ENCODE results near the gene SMPX. TPM values are rescaled to one million over a fixed set of nuclear protein-coding genes. Genes with fewer than 3 reads are reported as not detected.

Gene SMPX
- total RNA-seq, 2 experiments from 2014 or later = not detected

DNA sequence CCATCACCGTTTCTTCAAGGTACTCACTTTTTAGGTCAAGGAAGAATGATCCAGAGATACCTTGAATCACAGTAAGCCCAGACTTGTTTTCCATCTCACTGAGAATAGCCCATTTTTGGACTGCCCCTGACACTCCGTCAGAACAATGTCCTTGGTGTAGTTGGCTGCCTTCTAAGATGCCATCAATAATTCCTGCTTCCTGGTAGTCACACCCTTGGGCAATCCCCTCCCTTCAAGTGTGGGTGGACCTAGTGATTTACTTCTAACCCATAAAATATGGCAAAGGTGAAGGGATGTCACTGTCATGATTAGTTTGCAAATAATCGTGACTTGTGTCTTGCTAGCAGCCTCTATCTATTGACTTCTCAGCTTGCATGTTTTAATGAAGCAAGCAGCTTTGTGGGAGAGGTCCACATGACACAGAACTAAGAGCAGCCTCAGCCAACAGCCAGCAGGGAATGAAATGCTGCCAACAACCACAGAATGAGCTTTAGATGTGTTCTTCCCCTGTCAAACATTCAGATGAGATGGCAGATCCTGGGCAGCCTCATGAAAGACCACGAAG lies 79.8 kb downstream of the SMPX start:
- POLR2A ChIA-PET = no interaction called here
- Mint-ChIP-seq H3K4me3 (no peak overlapping the region), H3K9me3 (no peaks in the 10 kb centered on the region), H3K4me1 (no peaks in the 10 kb centered on the region), H3K36me3 (no peaks in the 10 kb centered on the region), H3K27ac (no peak overlapping the region), H3K27me3 (peaks cover 3% of the 10 kb centered on the region)
- ATAC-seq (ENCODE audit: low read depth) = no peak
- DNase-seq = no peak

DNA sequence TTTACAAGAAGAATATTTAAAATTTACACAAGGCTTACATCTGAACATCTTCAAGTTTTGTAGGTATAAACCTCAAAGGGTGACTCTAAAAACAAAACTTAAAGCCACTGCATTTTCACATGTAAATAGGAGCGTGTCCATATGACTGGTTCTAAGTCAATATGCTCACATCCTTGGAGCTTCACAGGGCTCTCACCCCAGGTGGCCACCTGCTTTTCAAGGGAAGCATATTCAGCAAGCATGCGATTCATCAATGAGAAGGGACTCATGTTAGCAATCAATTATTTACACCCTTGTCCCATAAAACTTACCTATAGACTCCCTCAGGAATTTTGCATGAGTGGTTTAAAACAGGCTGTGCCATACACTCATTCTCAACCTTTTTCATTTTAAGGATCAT lies 82.0 kb downstream of the SMPX start:
- Mint-ChIP-seq H3K27ac (no peak overlapping the region), H3K27me3 (peaks cover 3% of the 10 kb centered on the region), H3K9me3 (no peaks in the 10 kb centered on the region), H3K36me3 (no peaks in the 10 kb centered on the region), H3K4me1 (no peaks in the 10 kb centered on the region), H3K4me3 (no peak overlapping the region)
- ATAC-seq (ENCODE audit: low read depth) (no peak), DNase-seq (no peak)
- POLR2A ChIA-PET = no interaction called here

DNA sequence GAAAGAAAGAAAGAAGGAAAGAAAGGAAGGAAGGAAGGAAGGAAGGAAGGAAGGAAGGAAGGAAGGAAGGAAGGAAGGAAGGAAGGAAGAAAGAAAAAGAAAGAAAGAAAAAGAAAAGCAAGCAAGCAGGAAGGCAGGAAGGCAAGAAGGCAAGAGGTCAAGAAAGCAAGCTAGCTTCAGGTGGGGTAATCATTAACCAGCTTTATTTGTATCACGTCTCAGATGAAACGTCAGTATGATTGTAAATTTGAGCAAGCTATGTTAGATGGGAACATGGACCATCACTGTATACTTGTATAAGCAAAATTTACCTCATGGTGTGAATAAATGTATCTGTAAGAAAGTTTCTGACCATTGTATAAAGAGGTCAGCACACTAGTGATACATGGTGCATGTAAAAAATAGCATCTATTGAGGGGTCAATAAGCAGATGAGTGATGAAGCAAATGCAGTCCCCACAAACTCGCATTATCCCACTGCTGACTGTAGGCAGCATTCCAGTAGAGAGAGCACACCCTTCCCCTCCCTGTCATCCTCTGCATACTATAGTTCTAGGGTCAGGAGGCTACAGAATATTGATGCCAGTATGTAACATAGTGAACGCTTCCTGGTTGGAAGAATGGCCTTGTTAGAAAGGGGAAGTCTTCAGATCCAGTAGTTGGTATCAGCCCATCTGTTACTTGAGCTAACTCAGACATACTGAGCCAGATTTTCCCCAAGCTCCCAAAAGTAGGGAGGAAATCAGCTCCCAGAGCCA lies 83.3 kb downstream of the SMPX start:
- DNase-seq = no peak
- Mint-ChIP-seq H3K36me3 (no peaks in the 10 kb centered on the region), H3K9me3 (no peaks in the 10 kb centered on the region), H3K4me1 (no peaks in the 10 kb centered on the region), H3K27ac (no peak overlapping the region), H3K27me3 (peaks cover 3% of the 10 kb centered on the region), H3K4me3 (no peak overlapping the region)
- POLR2A ChIA-PET = no interaction called here
- no peak for ATAC-seq (ENCODE audit: low read depth)

DNA sequence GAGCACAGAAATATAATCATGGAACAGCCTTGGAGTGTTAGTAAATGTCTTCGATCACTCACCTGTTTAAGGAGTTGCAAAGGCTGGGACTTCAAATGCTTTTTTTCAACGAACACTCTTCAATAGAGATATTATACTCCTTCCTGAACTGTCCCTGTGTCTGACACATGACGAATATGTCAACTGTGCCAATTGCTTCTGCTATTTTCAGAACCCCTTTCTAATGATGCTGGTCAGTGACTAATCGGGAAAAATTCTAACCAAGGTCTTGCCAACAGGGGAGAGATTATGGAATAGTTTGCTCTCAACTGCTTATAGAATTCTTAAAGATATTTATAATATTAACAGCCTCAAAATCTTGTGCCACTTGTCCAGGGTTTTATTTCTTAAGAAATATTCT lies 91.2 kb downstream of the SMPX start:
- ATAC-seq (ENCODE audit: low read depth) (no peak), DNase-seq (no peak)
- no peaks in the 10 kb centered on the region for H3K4me1 Mint-ChIP-seq
- POLR2A ChIA-PET = no interaction called here
- H3K36me3 Mint-ChIP-seq = no peaks in the 10 kb centered on the region
- H3K27ac Mint-ChIP-seq = no peak overlapping the region
- H3K9me3 Mint-ChIP-seq = no peaks in the 10 kb centered on the region
- H3K27me3 Mint-ChIP-seq = peaks cover 4% of the 10 kb centered on the region
- H3K4me3 Mint-ChIP-seq = no peak overlapping the region

DNA sequence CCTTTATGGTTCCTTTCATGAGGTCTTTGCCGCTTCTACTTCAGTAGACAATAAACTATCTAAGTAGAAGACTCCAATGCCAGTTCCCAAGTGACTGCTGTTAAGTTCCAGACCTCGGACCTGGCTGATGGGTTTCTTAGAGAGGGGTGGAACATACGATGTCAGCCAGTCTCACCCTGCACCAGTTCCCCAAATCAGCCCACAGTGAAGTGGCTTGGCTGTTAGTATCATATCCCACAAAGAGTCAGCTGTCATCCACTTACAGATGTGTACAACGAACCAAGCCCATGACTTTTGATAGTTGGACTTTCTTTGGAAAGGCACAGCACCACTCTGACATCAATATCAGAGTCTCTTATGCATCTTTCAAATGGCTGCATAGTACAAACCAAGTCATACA lies 91.7 kb downstream of the SMPX start:
- H3K27me3 Mint-ChIP-seq = peaks cover 4% of the 10 kb centered on the region
- no peaks in the 10 kb centered on the region for H3K9me3 Mint-ChIP-seq
- ATAC-seq (ENCODE audit: low read depth) = no peak
- H3K4me3 Mint-ChIP-seq = no peak overlapping the region
- DNase-seq = no peak
- H3K27ac Mint-ChIP-seq = no peak overlapping the region
- H3K4me1 Mint-ChIP-seq = no peaks in the 10 kb centered on the region
- POLR2A ChIA-PET = no interaction called here
- H3K36me3 Mint-ChIP-seq = no peaks in the 10 kb centered on the region

DNA sequence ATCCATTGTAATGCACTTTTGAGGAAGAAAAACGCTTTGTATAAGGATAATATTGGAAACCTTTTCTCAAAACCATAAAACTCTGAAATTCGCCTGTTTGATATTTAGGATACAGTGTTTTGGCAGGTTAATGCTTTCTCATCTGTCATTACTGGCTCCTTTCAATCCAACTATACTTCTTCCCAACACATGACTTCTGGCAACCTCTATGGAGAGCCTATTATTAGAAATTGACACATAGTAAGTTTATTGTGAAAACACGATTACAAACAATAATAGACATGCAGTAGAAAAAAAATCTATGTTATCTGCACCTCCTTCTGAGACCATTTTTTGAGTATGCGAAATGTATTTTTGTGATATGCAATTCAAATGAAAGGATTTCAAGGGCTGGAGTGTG lies 95.2 kb downstream of the SMPX start:
- Mint-ChIP-seq H3K4me3 (no peak overlapping the region), H3K27ac (no peak overlapping the region), H3K4me1 (no peaks in the 10 kb centered on the region), H3K27me3 (peaks cover 7% of the 10 kb centered on the region), H3K36me3 (no peaks in the 10 kb centered on the region), H3K9me3 (no peaks in the 10 kb centered on the region)
- POLR2A ChIA-PET = no interaction called here
- DNase-seq (no peak), ATAC-seq (ENCODE audit: low read depth) (no peak)

DNA sequence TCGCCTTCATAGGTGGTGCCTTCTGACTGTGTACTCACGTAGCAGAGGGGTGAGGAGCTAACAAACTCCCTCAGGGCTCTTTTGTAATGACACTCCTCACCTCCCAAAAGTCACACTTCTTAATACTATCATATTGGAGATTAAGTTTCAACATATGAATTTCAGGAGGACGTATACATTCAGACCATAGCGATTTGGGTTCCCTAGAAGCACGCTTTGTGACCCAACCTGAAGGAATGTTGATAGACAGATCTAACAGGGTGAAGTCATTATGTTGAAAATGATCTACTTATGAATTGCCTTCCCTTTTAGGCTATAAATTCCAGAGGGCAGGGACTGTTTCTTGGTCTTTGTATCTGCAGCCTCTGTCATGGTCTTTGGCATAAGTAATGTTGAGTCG lies 96.6 kb downstream of the SMPX start:
- peaks cover 7% of the 10 kb centered on the region for H3K27me3 Mint-ChIP-seq
- H3K9me3 Mint-ChIP-seq = no peaks in the 10 kb centered on the region

DNA sequence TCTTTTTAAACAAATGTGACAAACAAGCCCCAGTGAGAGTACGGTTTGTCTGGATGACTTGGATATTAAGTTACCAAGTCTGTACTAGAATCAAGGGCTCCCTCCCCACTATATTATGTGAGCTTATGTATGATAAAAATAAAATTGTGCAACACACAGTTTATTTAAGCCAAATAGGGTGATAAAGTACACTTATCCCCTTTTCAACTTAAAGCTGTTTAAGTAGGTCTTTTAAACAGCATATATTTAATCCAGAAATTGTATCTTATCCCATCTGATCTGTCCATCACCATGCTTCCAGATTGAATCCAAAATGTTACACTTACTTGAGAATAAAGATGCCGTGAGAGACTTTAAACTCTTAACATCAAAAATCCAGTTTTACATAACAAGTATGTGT lies 97.8 kb downstream of the SMPX start:
- Mint-ChIP-seq H3K27me3 (peaks cover 7% of the 10 kb centered on the region), H3K9me3 (no peaks in the 10 kb centered on the region), H3K4me3 (no peak overlapping the region), H3K4me1 (no peaks in the 10 kb centered on the region), H3K27ac (no peak overlapping the region), H3K36me3 (peaks cover 1% of the 10 kb centered on the region)
- DNase-seq = no peak
- POLR2A ChIA-PET = no interaction called here
- no peak for ATAC-seq (ENCODE audit: low read depth)

More for the DNA sequence above, 96.6 kb downstream of the SMPX start:
- no peaks in the 10 kb centered on the region for H3K4me1 Mint-ChIP-seq
- POLR2A ChIA-PET = no interaction called here
- H3K4me3 Mint-ChIP-seq = no peak overlapping the region
- H3K27ac Mint-ChIP-seq = no peak overlapping the region
- DNase-seq (no peak), ATAC-seq (ENCODE audit: low read depth) (no peak)
- H3K36me3 Mint-ChIP-seq = peaks cover 1% of the 10 kb centered on the region

DNA sequence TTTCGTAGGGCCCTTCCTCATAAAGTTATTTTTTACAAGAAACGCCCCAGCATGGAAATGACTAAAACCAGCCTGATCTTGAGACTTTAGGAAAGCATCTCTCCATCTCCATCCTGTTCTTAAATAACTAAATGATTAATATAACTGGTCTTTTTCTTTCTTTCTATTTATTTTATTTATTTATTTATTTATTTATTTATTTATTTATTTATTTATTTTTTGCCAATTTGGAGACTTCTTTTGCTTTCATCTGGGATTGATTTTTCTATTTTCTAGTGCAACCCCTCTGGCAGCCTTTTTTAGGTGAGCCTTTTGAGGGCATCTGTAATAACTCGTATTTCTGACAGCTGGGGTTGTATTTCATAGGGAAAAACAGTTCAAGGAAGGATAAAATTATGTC lies 98.6 kb downstream of the SMPX start:
- H3K36me3 Mint-ChIP-seq = peaks cover 1% of the 10 kb centered on the region
- H3K4me3 Mint-ChIP-seq = peak overlapping the region; percentile 67
- H3K27ac Mint-ChIP-seq = no peak overlapping the region
- POLR2A ChIA-PET = no interaction called here
- peaks cover 7% of the 10 kb centered on the region for H3K27me3 Mint-ChIP-seq
- no peaks in the 10 kb centered on the region for H3K9me3 Mint-ChIP-seq
- ATAC-seq (ENCODE audit: low read depth) (no peak), DNase-seq (no peak)
- H3K4me1 Mint-ChIP-seq = no peaks in the 10 kb centered on the region

DNA sequence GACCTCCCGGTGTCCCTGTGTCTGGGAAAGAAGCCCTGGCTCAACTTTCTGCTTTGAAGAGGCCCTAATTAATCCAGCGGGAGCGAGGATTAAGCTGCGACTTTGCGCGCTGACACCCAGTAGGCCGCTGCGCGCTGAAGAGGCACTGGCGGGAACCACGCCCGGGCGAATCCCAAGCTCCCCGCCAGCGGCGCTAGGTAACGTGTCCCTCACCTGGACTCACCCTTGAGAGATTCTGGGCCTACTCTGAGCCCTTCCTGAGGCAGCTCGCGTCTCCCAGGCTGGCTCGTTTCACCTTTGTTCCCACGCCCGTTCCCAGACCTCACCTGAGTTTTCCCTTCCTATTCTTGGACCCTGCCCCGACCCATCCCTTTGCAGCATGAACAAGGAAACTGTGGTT lies 99.2 kb downstream of the SMPX start:
- POLR2A ChIA-PET = interaction anchor here (1.3 kb wide), 1 partner anchor 284 kb away, joined by 3 read pairs; the partner anchor contains the start of gene CNKSR2
- H3K27ac Mint-ChIP-seq = no peak overlapping the region
- ATAC-seq (ENCODE audit: low read depth) = no peak

DNA sequence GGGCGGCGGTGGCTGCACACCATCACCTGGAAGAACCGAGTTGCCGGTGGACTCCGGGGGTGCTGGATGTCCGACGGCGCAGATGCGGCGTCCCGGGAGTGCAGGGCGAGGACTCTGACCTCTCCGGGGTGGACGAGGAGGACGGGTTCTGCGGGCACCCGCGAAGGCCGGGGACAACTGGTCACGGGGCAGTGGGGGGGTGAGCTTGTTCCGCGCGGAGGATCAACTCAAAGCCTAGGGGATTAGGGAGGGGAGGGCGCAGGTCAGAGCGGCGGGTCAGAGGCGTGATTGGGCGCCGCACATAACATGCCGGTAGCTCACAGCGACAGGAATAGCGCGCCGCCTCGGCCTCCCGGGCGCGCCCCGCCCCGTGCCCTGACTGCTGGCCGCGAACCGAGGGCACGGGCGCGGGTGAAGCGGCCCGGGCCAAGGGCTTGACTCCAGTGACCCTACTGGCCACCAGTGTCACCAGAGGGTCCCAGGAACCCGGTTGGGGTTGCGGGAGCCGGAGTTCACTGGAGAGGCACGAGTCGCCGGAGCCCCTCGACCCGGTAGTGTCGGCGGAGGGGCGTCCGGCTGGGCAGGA lies 99.7 kb downstream of the SMPX start, which contains the start of gene KLHL34:
TSS of gene KLHL34 (minus strand) at position 179 of the 586 bp plus-strand sequence. CDS start 542 bp downstream, outside the sequence.
- peaks cover 1% of the 10 kb centered on the region for H3K36me3 Mint-ChIP-seq
- H3K4me3 Mint-ChIP-seq = peak within 1 kb of the TSS; percentile 67
- peak within 1 kb of the TSS; percentile 58 for H3K27ac Mint-ChIP-seq
- peaks cover 3% of the 10 kb centered on the region for H3K27me3 Mint-ChIP-seq
- no peaks in the 10 kb centered on the region for H3K4me1 Mint-ChIP-seq
- DNase-seq (peak; percentile 31), ATAC-seq (ENCODE audit: low read depth) (peak; percentile 57)
- POLR2A ChIA-PET = interaction anchor here (1.3 kb wide), 1 partner anchor 284 kb away, joined by 3 read pairs; the partner anchor contains the start of gene CNKSR2
- H3K9me3 Mint-ChIP-seq = no peaks in the 10 kb centered on the region

More for the DNA sequence above, 99.2 kb downstream of the SMPX start:
- peak overlapping the region; percentile 67 for H3K4me3 Mint-ChIP-seq
- peak; percentile 26 for DNase-seq
- peaks cover 1% of the 10 kb centered on the region for H3K36me3 Mint-ChIP-seq
- H3K9me3 Mint-ChIP-seq = no peaks in the 10 kb centered on the region
- H3K27me3 Mint-ChIP-seq = peaks cover 7% of the 10 kb centered on the region
- no peaks in the 10 kb centered on the region for H3K4me1 Mint-ChIP-seq

DNA sequence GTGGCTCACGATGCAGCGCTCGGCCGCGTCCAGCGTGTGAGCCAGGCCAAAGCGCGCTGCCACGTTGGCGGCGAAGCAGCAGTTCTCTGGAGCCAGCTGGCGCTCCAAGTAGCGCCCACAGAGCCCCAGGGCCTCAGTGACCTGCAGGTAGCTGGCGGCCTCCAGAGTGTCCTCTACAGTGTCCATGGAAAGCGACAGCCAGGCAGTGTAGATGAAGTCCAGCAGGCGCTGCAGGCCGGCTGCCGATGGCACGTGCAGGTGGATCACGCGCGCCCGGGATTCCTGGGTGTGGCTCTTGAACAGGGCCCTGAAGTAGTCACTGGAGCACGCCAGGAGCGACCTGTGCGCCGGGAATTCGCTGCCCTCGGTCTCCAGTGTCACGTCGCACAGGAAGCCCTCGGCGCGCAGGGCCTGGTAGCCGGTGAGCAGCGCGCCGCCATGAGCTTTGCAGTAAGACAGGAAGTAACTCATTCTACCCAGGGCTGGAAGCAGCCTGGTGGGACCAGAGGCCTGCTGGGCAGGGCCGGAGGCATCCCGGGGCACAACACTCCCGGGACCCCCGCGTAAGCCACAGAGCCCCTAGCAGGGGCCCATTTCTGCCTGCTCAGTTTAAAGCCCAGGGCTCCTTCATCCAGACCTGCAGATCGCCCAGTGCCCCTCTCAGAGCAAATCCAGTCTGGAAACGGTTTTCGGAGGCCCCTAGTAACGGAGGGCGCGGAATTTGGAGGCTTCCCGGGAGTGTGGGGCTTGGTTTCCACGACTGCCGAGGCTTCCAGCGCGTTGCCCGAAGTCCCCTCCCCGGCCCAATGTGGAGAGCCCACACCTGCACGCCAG lies 100.4 kb downstream of the SMPX start:
- Mint-ChIP-seq H3K9me3 (no peaks in the 10 kb centered on the region), H3K27me3 (peaks cover 3% of the 10 kb centered on the region), H3K36me3 (peaks cover 1% of the 10 kb centered on the region), H3K4me3 (peak overlapping the region; percentile 61), H3K4me1 (no peaks in the 10 kb centered on the region), H3K27ac (peak overlapping the region; percentile 58)
- DNase-seq (peak; percentile 33), ATAC-seq (ENCODE audit: low read depth) (peak; percentile 53)
- POLR2A ChIA-PET = interaction anchor here (1.3 kb wide), 1 partner anchor 283 kb away, joined by 3 read pairs; the partner anchor contains the start of gene CNKSR2

DNA sequence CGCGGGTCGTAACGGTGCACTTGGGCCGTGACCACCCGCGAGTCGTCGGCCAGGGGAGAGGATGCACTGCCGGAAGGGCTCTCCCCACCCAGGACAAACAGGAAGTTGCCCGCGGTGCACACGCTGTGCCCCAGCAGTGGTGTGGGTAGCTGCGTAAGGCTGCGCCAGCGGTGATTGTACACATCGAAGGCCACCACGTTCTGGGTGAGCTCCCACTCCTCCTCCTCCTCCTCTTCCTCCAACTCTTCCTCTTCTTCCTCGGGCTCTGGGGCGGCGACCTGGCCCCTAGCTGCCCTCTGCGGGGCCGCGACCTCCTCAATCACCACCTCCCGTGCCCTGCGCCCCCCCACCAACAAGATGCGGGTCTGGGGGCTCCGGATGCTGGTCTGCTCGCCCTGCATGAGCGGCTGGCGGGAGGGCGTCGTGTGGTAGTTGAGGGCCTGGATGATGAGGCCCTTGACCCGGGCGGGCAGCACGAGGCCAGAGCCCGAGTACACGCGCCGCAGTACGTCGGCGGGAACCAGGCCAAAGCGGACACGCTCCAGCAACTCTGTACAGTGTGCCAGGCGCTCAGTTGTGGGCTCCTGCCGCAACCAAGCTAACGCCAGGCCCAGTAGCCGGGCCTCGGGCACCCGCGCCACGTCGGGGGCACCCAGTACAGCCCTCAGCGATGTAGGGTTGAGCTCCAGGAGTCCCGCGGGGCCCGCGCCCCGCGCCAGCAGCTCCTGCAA lies 101.2 kb downstream of the SMPX start:
- H3K4me3 Mint-ChIP-seq = no peak overlapping the region
- POLR2A ChIA-PET = no interaction called here
- no peak for ATAC-seq (ENCODE audit: low read depth)

More for the DNA sequence above, 101.2 kb downstream of the SMPX start:
- Mint-ChIP-seq H3K9me3 (no peaks in the 10 kb centered on the region), H3K27me3 (peaks cover 3% of the 10 kb centered on the region), H3K36me3 (peaks cover 1% of the 10 kb centered on the region), H3K4me1 (no peaks in the 10 kb centered on the region), H3K27ac (no peak overlapping the region)
- DNase-seq = no peak

Data from activated naive CD8-positive, alpha-beta T cell treated with anti-CD3 and anti-CD28 coated beads, Interleukin-2, amount 10 ng/mL, durations not matched to agents 7 days and 5 days (primary cell).